Hypothalamus (tissue), 51 donors: Measurements from ENCODE around the gene PPARA.

Experiments
- DNase-seq, 51 donors: peaks; one replicate each; lab custom pipeline; 2025; lab: John Stamatoyannopoulos, UW

The PPARA gene

DNA sequence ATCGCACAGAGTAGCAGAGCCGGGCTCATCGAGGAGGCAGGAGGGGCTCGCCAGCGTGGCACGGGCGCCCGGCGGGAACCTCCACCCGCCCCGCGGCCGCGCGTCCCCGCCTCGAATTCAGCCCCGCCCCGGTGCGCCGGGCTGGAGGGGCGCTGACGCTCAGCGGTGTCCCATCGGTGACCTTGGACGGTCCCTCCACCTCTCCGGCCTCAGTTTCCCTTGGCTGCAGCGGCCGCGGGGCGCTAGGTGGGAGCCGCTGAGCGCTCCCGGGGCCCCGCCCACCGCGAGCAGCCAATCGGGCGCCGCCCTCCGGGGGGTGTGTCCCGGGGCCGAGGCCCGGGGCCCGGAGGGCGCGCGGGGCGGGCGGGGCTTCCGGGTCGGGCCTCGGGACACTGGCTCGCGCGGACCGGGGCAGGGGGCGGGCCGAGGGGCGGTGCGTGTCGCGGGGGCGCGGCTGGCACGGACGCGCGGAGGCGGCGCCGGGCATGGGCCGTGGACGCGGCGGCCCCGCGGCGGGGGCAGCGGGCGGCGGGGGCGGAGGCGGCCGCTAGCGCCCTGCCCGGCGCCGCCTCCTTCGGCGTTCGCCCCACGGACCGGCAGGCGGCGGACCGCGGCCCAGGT lies at the start of gene PPARA:
TSS of gene PPARA (plus strand) at position 493 of the 621 bp plus-strand sequence. CDS start 47,858 bp downstream, outside the sequence.
- peak in 49 of 51 donors; percentile 27 to 97 (median 82) for DNase-seq

DNA sequence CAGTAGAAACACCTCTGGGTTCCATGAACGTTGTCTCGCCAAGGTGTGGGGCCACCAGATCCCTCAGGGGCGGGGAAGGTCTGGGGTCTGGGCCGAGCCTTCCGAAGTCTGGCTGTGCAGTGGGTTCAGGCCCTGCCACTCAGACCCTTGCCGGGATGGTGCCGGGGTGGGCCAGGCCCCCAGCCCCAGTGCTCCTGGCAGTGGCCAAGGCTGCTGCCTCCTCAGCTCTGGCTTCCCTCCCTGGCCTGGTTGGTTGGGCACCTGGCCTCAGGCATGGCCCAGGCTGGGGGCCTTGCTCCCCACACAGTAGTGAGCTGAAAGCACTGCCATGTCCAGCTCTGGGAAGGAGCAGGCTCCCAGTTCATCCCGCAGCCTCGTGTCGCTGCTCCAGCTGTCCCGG lies 48.2 kb upstream of the PPARA start:
- no peak for DNase-seq

DNA sequence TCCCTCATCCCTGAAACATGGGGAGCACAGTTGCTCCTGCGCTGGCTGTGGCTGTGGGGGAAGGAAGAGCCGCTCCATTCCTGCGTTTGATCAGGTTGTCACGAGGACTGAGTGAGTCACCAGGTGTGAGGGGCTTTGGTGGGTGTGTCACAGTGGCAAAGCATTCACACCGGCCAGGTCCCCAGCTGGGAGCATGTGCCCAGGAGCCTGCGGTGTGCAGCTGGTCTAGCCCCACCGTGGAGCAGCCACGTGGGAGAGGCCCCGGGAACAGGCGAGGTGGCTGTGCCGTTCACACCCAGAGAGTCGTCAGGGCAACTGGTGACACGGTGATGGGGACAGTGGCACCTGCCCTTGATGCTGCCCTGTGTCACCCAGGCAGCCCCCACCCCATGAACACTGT lies 47.6 kb upstream of the PPARA start:
- no peak for DNase-seq

DNA sequence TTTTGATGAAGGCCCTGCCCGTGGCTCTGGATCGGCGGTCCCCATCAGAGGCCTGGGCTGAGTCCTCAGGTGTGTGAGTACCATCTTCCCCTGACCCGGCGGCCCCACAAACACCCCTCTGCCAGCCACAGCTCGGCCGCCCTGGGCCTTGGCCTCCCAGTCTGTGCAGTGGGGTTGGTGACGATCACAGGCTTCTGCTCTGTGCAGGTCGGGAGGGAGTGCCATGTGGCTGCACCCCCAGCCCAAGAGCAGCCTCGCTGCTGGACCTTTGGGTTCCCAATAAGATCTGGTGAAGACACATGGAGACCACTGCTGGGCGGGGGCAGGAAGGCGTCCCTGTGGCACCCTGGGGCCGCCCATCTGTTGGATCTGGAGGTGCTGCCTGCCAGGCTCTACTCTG lies 47.1 kb upstream of the PPARA start:
- DNase-seq: no peak

DNA sequence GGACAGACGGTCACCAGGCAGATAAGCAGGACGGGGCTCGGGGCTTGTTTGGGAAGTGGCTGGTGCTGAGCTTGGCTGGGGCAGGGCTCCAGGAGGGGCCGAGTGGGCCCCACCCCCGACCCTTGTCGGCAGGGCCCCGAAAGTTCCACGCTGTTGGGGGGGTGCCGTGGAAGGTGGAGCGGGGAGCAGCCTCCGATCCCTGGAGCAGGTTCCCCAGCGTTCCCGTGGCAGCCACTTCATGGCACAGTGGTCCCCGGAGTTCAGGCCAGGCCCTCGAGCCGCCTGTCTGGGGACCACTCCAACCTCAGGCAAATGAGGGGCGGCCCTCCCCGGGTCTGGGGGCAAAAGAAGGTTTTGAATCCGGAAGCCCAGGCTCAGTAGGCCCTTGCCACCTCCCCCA lies 46.7 kb upstream of the PPARA start:
- DNase-seq: no peak

DNA sequence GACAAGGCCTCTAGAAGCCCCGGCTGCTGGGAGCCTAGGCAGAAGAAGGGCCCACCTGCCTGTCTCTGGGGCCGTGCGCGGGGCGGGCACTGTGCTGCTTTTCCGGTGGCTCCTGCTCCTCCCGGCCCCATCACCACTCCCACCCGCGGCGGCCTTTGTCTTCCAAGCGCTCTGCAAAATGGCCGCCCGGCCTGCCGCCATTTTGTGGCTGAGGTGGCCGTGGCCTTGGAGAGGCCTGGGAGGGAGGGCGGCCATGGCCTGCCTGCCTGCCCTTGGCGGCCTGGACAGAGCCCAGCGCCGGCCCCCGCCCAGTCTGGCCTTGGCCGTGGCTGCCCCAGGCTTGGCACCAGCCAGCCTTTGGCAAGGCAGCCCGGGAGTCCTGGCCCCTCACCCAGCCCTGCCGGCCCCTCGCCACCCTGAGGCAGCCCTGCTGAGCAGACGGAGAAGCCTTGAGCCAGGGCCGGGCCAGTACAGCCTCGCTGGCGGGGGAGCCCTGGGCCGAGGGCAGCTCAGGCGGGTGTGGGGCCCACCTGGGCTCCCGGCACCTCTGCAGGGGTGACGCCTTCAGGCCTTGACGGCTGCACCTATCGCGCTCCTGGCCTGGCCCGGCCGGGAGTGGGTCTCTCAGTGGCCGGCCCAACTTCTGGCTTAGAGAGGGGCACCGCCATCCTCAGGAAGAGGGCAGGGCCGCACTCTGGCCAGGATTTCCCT lies 46.0 kb upstream of the PPARA start:
- peak in 37 of 51 donors; percentile 24 to 89 (median 68) for DNase-seq

DNA sequence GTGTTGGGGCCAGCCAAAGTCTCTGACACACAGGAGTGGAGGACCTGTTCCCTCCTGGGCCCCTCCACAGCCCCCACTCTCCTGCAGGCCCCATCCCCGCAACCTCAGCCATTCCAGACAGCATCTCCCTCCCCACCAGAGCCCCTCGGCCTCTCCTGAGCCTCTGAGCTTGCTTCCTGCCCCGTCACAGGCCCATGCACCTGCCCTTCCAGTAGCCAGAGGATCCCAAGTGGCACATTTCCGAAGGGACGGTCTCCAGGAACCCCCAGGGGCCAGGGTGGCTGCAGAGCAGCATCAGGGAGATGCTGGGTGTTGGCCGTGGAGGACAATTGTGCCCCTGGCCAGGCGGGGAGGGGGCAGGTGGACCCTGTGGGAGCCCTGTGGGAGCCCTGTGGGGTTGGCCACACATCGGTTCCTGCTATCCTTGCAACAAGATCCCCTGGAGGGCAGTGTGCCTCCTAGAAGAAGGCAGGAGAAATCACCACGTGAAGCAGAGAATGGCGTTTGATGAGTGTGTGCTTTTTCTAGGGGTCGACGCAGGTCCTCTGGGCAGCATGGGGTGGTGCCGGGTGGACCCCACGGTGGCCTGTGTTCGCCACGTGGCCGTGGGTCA lies 45.3 kb upstream of the PPARA start:
- no peak for DNase-seq

DNA sequence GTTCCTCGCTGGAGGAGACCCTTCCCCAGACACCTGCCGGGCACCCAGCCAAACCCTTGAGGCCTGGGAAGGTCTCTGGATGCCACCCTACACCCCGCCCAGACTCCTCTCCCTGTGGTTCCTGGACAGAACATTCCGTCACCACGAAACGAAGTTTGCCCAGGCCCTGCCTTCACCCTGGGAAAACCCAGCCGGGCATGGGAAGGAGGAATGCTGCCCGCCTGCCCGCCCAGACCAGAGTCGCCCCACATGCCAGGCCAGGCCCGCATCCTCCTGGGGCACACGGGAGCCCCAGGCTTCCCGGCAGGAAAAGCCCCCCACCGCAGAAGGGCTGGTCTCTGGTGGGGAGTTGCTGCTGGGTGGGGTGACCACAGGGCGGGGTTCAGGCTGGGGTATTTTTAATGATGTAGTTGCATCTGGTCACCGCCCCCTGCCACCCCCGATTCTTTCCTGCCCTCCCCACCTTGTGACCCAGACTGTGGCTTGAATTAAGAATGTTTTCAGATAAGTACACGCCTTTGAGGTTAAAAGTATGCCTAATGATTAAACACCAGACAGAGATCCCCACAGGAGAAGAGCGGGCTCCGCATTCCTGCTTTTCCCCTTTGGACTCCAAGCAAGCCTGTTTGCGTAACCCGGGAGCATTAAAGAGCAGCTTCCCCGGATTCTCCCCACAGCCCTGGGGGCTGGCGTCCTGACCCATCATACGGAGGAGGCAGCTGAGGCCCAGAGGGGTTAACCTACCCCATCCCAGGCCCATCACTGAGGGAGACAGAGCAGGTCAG lies 44.6 kb upstream of the PPARA start:
- no peak for DNase-seq

DNA sequence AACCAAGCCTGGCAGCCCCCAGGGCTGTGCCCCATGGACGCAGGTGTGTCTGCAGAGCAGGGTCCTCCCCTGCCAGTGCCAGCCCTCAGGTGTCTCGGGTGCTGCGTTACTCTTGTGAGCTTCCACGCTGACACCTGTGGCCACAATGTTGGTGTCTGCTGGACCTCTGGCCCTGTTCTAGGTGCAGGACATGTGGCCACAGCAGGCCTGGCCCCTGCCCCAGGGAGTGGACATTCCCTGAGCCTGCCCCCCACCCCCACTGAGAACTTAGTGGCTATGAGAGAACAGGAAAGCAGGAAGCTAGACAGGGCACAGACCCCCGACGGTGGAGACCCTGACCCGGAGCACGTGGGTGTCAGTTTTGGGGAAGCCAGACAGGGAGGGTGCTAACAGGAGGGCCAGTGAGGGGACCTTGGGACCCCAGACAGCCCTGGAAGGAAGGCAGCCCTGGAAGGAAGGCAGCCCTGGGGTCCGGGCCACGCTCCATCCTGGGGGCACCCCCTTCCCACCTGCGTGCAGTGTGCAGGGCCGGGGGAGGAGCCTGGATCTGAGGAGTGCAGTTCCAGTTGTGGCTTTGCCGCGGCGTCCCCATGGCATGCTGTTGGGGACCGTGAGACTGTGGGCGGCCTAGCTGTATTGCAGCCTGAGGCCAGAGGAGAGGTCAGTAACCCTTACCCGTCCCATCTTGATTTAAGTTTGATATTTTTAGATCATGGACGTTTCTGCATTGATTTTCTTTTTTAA lies 43.9 kb upstream of the PPARA start:
- DNase-seq: no peak

DNA sequence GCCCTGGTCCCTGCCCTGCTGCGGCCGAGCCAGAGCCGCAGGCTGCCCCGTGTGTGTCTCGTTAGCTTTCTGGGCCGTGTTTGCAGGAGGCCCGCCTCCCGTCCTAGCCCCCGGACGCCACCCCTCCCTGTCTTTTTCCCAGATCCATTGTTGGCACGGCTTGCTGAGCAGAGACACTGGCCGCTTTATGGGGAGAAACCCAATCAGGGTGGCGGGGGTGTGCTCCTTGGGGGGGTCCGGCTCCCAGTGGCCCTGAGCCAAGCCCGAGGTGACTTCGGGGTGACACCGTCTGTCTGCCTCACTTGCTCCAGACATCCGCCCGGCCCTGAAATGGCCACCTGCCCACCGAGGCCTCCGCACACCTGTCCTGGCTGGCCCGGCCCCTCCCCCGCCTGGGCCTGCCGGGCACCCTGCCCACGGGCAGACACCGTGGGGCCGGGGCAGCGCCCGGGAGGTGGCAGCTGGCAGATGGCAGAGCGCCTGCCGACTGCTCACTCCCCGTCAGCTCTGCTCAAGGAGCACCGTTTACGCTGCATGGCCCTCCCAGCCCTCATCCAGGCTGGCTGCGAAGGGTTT lies 43.1 kb upstream of the PPARA start:
- peak in 47 of 51 donors; percentile 25 to 92 (median 77) for DNase-seq

DNA sequence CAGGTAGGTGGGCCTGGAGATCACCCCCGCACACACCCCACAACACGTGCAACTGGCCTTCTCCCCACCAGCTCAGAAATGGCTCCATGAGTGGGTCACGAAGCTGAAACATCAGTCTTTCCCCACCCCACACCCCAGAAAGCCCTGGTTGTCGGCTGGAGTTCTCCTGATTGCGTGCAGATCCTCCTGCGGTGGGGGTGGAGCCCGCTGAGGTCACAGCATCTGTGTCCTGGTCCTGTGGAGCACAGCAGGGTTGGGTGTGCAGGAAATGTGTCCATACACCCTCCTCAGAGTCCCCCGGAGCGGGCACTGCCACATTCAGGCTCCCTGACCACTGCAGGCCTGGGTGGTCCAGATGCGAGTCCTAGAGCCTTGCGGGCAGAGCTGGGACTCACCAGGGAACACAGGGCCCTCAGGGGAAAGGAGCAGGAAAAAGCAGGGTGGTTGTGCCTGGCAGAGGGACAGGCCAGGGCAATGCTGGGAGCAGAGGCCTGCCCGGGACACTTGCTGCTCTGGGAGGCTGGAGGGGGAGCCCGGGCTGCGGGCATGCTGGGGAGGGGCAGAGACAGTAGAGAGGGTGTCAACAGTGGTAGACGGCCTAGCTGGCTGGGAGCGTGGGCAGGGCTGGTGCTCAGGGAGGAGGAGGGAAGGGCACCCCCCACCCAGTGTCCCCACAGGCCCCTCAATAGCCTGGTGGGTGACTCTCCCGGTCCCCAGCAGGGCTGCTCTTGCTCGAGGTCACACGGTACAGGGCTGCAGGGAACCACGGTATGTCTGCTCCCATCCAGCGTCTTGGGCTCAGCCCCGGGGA lies 42.4 kb upstream of the PPARA start:
- DNase-seq: peak in 15 of 51 donors; percentile 23 to 67 (median 47)

DNA sequence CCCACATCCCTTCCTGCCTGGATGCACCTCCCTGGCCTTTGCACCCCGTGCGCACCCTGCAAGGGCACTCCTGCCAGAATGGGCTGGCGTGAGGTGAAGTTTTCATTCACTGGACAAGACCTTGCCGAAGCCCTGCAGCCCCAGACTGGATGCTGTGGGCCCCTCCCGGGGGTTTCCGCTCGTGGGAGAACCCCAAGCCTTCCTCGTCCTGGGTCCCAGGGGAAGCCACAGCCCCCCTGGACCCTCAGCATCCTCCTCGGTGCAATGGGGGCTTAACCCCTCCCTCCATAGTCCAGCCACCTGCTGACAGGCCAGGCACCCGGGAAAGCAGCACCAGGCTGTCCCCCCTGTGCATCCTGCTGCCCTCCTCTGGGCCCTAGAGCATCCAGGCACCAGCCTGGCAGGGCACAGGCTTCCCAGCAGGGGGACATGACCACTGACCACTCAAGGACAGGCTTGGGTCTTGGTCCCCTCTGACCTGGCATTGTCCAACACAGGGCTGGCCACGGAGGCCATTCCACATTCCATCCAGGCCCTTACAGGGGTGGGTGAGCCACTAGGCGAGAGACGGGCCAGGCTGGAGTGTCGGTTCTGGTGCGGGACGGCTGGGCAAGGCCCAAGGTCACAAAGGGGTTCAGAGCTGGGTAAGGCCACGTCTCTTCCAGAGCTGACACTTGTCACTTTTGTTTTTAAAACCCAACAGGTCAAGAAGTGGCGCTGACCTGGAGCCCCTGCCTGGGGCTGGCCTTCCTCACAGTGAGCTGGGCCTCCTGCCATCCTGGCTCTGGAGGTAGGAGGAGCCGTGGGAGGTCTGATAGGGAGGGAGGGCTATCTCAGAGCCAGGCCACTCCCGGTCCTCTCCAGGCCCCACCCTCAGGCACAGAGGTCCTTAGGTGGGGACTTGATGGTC lies 41.5 kb upstream of the PPARA start:
- DNase-seq: no peak

DNA sequence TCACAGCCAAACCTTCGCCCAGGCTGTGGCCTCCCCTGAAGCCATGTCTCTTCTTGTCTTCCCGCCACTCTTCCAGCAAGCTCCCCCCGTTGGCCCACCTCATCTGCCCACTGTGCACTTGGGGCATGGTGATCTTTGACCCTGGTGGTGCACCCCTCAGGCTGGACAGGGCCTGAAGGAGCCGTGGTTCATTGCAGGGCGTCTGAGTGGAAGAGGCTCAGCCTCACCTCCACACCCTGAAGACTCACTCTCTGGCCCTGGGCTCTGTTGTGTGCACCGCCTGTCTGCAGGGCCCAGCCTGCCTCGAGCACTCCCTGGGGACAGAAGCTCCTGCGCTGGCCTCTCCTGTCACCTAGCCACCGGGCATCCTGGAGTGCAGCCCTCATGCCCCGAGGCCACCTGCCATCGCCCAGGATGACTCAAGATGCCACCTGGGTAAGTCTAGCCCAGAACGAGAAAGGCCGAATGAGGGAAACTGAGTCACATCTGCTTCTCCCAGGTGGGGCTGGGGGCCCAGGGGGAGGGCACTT lies 40.8 kb upstream of the PPARA start:
- DNase-seq: no peak

DNA sequence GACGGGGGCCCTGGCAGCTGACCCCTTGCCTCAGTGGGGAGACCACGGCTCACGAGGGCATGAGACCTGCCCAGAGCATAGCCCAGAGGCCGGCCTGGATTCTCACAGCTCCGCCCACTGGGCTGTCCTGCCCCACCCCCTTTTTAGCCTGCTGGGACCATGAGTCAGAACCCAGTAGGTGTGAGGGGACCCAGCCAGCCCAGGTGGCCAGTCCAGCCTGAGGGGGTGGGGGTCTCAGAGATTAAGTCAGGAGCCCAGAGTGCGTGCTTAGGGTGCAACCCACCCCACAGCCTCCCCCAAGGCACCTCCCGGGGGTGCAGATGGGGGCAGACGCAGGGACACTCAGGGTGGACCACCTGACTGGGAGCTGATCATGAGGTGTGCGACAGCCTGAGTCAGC lies 40.1 kb upstream of the PPARA start:
- DNase-seq: no peak

DNA sequence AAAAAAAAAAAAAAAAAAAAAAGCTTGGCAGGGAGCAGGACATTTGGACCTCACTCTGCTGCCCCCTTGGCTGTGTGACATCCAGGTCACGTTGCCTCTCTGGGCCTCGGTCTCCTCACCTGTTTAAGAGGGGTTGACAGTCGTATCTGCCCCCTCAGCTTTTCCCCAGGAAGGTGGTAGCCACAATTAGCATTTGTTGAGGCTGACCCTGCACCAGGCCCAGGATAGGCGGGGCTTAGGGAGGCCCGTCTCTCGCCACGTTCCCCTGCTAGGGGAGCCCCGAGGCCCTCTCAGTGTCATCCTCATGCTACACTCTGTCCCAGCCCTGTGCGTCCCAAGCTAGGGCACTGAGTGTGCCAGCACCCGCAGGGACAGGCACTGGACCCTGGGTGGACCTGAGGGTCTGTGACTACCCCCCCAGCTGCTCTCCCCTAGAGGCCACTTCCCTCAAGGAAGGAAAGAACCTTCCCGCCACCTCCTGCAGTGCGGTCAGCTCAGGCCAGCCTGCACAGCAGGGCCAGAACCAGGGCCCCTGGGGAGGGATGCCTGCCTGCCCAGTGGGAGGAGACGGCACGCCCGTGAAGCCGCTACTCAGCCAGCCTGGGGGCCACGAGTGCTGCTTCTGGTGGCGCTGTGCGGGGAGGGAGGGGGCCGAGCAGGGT lies 38.5 kb upstream of the PPARA start:
- DNase-seq: peak in 1 of 51 donors; percentile 43

DNA sequence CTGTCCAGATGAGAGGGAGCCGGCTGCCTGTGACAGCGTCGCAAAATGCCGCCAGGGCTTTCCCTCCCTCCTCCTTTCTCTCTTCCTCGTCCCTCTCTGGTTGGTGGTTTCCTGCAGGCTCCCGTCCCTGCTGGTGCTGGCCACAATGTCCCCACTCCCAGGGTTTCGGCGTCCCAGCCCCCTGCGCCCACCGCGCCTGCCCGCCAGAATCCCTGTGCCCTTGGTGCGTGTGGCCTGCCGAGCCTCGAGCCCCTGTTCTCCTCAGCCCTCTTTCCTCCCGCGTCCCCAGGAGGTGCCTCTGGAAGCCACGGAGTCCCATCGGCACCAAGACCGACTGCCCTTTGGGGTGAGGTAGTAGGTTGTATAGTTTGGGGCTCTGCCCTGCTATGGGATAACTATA lies 37.9 kb upstream of the PPARA start:
- DNase-seq: no peak
